PC-9 (cell line): ENCODE data around the gene M1AP. TPM values are rescaled to one million over a fixed set of nuclear protein-coding genes. Genes with fewer than 3 reads are reported as not detected.

Experiments
- BruUV-seq: library from RNA; stranded (reverse); fragments of 400-500 nt; replicated peaks from 2 replicates; lab custom pipeline; 2021; lab: Mats Ljungman, UMichigan
- CTCF ChIA-PET: fragments of 300-600 bp; sonication (Branson Sonifier 250); formaldehyde crosslinking; loops from one replicate; lab custom pipeline; 2022; ENCODE audit warnings: antibody characterized with exemption; lab: Charles Lee
- POLR2A ChIA-PET: fragments of 300-600 bp; sonication (Branson Sonifier 250); formaldehyde crosslinking; loops from one replicate; lab custom pipeline; 2022; ENCODE audit warnings: antibody characterized with exemption; ENCODE audit not compliant: unreplicated experiment; lab: Charles Lee
- DNase-seq, 2 experiments: peaks; one replicate each; pipeline versions ENCODE4 v3.0.0 to v3.0.0-alpha.2; 2015 to 2022; ENCODE audit warnings: mixed read lengths in 1 of 2
- H2AFZ ChIP-seq: fragments of 200-600 bp; sonication (generic); 2 replicates; pipeline ENCODE4 v1.8.1; 2017; ENCODE audit warnings: antibody characterized with exemption
- H3F3A ChIP-seq: fragments of 200-600 bp; sonication (generic); 2 replicates; pipeline ENCODE4 v1.8.1; 2017; ENCODE audit warnings: antibody characterized with exemption, mild to moderate bottlenecking, low read depth; ENCODE audit not compliant: insufficient read depth
- H3K27ac ChIP-seq: fragments of 200-600 bp; sonication (generic); 2 replicates; pipeline ENCODE4 v1.6.1; 2016; ENCODE audit warnings: mixed run types
- H3K27me3 ChIP-seq: fragments of 200-600 bp; sonication (generic); 2 replicates; pipeline ENCODE4 v1.6.1; 2016; ENCODE audit warnings: low read depth, mixed run types; ENCODE audit not compliant: insufficient read depth
- H3K36me3 ChIP-seq: fragments of 200-600 bp; sonication (generic); 2 replicates; pipeline ENCODE4 v1.6.1; 2016; ENCODE audit warnings: low read depth, mixed run types
- H3K4me1 ChIP-seq: fragments of 200-600 bp; sonication (generic); replicated peaks from 2 replicates; pipeline ENCODE4 v1.6.1; 2016; ENCODE audit warnings: mixed run types; ENCODE audit not compliant: insufficient read depth
- H3K4me2 ChIP-seq: fragments of 200-600 bp; sonication (generic); 2 replicates; pipeline ENCODE4 v1.6.1; 2017; ENCODE audit warnings: mixed run types
- H3K4me3 ChIP-seq: fragments of 200-600 bp; sonication (generic); 2 replicates; pipeline ENCODE4 v1.6.1; 2016; ENCODE audit warnings: mixed run types
- H3K79me2 ChIP-seq: fragments of 200-600 bp; sonication (generic); 2 replicates; pipeline ENCODE4 v1.6.1; 2017; ENCODE audit warnings: low read depth, mixed run types
- H3K9me2 ChIP-seq: fragments of 200-600 bp; sonication (generic); 2 replicates; pipeline ENCODE4 v1.8.1; 2017; ENCODE audit warnings: mild to moderate bottlenecking; ENCODE audit not compliant: insufficient read depth
- H3K9me3 ChIP-seq: fragments of 200-600 bp; sonication (generic); 2 replicates; pipeline ENCODE4 v1.8.1; 2016; ENCODE audit warnings: low read depth; ENCODE audit not compliant: insufficient read depth
- H4K20me1 ChIP-seq: fragments of 200-600 bp; sonication (generic); 2 replicates; pipeline ENCODE4 v1.8.1; 2017; ENCODE audit not compliant: insufficient read depth
- EZH2 ChIP-seq: fragments of 200-600 bp; sonication (generic); IDR thresholded peaks from 2 replicates; pipeline ENCODE4 v1.8.0; 2017; ENCODE audit warnings: antibody characterized with exemption, low read depth
- intact Hi-C: fragments of 100-400 bp; cut with micrococcal nuclease; formaldehyde crosslinking; loops from one replicate; pipeline ENCODE4 v1.10.0; 2022; ENCODE audit not compliant: unreplicated experiment
- total RNA-seq: library from RNA; stranded (reverse); gene quantifications from 2 replicates; pipeline ENCODE4 v1.2.3, GENCODE V29; 2021
- TF ChIP-seq, protein P1 (sequence below): fragments of 200-600 bp; sonication (generic); conservative IDR thresholded peaks from 2 replicates; pipeline ENCODE4 v1.6.1; 2017; ENCODE audit warnings: mixed run types, antibody characterized with exemption, mild to moderate bottlenecking, moderate library complexity

The M1AP gene
- total RNA-seq, 1 experiment from 2014 or later = 7.7 TPM

DNA sequence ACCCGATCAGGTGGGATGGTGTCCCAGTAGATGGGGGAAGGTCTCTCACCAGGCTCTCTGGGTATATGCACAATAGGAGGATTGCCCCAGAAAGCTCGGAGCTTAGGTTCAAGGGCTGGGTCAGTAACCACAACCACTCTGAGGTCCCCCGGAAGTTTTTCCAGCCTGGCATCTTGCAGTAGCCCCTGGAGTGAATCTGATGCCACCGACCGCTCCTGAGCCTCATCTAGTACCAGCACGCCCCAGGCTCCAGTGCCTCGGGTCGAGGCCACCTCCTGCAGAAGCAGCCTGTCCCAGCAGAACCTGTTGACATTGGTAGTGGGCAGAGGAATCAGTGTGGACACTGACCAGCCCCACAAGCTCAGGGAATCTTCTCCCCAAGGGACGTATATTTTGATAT, 124.1 kb downstream of the M1AP start:
- Histone ChIP-seq H3K79me2 (peaks cover 23% of the 10 kb centered on the region), H3K4me3 (no peak overlapping the region), H3K27me3 (no peaks in the 10 kb centered on the region), H3K9me2 (no peaks in the 10 kb centered on the region), H3K4me1 (peaks cover 10% of the 10 kb centered on the region), H3K4me2 (no peak overlapping the region), H3F3A (peaks cover 6% of the 10 kb centered on the region; the same call in 1 of the 2 replicates), H3K9me3 (no peaks in the 10 kb centered on the region), H3K36me3 (peaks cover 18% of the 10 kb centered on the region), H4K20me1 (peaks cover 9% of the 10 kb centered on the region; the same call in 1 of the 2 replicates), H2AFZ (no peak overlapping the region), H3K27ac (no peak overlapping the region)
- BruUV-seq = no TSS peak
- intact Hi-C loops = no loop called here
- ChIA-PET POLR2A (no interaction called here), CTCF (no interaction called here)
- no peak for TF ChIP-seq EZH2
- TF ChIP-seq, protein P1, sequence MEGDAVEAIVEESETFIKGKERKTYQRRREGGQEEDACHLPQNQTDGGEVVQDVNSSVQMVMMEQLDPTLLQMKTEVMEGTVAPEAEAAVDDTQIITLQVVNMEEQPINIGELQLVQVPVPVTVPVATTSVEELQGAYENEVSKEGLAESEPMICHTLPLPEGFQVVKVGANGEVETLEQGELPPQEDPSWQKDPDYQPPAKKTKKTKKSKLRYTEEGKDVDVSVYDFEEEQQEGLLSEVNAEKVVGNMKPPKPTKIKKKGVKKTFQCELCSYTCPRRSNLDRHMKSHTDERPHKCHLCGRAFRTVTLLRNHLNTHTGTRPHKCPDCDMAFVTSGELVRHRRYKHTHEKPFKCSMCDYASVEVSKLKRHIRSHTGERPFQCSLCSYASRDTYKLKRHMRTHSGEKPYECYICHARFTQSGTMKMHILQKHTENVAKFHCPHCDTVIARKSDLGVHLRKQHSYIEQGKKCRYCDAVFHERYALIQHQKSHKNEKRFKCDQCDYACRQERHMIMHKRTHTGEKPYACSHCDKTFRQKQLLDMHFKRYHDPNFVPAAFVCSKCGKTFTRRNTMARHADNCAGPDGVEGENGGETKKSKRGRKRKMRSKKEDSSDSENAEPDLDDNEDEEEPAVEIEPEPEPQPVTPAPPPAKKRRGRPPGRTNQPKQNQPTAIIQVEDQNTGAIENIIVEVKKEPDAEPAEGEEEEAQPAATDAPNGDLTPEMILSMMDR = no peak
- DNase-seq = no peak

DNA sequence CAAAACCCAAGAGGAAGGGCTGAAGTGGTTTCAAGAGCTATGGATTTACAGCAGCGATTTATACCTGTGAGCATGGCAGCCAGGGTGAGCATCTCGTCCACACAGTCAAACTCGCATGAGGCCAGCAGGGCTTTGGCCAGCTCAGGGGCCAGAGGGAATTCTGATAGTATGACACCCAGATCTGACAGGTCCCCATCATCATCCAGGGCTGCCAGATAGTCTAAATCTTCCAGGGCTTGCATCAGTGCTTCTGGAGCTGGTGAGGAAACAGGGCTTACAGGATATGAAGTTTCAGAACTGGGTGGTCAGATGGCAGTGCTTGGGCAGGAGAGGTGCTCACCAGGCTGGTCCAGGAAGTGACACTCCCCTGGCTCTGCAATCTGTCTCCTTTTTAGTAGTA, 125.6 kb downstream of the M1AP start:
- intact Hi-C loops = no loop called here
- no peaks in the 10 kb centered on the region for H3K27me3 ChIP-seq
- BruUV-seq = no TSS peak
- no peak overlapping the region for H3K27ac ChIP-seq
- no peak overlapping the region for H3K4me2 ChIP-seq
- no peaks in the 10 kb centered on the region; the same call in 1 of the 2 replicates for H3K4me1 ChIP-seq
- DNase-seq = no peak
- H4K20me1 ChIP-seq = no peaks in the 10 kb centered on the region
- H3K9me3 ChIP-seq = no peaks in the 10 kb centered on the region
- H3K36me3 ChIP-seq = peaks cover 14% of the 10 kb centered on the region
- H2AFZ ChIP-seq = no peak overlapping the region
- no peaks in the 10 kb centered on the region; the same call in 1 of the 2 replicates for H3F3A ChIP-seq
- H3K79me2 ChIP-seq = peaks cover 8% of the 10 kb centered on the region
- no peak overlapping the region for H3K4me3 ChIP-seq
- no peaks in the 10 kb centered on the region for H3K9me2 ChIP-seq
- ChIA-PET CTCF (no interaction called here), POLR2A (interaction anchor here (0.6 kb wide), 1 partner anchor 843 kb away, joined by 7 read pairs; no protein-coding TSS in a partner anchor)
- TF ChIP-seq, protein P1 = no peak
- no peak for TF ChIP-seq EZH2

DNA sequence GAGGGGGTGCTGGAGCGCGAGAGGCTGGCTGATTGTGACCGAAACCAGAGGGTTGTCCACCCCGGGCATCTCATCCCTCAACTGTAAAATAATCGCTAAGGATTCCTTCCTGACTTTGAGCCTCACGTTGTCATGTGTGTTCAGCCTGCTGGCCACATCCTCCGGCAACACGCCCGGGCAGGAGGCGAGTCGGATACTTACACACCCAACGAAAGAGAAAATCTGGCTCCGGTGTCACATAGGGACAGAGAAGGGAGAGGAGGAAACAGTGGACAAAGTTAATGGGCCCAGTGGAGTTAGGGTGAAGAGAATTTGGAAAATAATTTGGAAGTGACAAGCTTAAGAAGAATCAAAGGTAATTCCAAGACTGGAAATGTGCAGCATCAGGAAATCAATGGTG, 131.5 kb downstream of the M1AP start:
- Histone ChIP-seq H3F3A (no peaks in the 10 kb centered on the region), H3K4me3 (no peak overlapping the region), H2AFZ (no peak overlapping the region), H3K9me2 (no peaks in the 10 kb centered on the region), H3K79me2 (no peaks in the 10 kb centered on the region), H3K27me3 (no peaks in the 10 kb centered on the region), H3K4me1 (no peaks in the 10 kb centered on the region), H4K20me1 (no peaks in the 10 kb centered on the region), H3K4me2 (no peak overlapping the region), H3K27ac (no peak overlapping the region), H3K36me3 (no peaks in the 10 kb centered on the region), H3K9me3 (no peaks in the 10 kb centered on the region)
- intact Hi-C loops = no loop called here
- DNase-seq = no peak
- POLR2A ChIA-PET = no interaction called here
- CTCF ChIA-PET = no interaction called here
- BruUV-seq = no TSS peak
- no peak for TF ChIP-seq EZH2
- TF ChIP-seq, protein P1 = no peak
